Measurements from ENCODE around the gene CYTH4. TPM values are rescaled to one million over a fixed set of nuclear protein-coding genes. Genes with fewer than 3 reads are reported as not detected.
A peak's percentile ranks its signal among the peaks of the same experiment; 100 is the strongest.

CYTH4 gene
- total and polyA plus RNA-seq, 2 of the 13 experiments (the other 11 are each of a cell fraction or from before 2014, with no cell fraction given): not detected

DNA sequence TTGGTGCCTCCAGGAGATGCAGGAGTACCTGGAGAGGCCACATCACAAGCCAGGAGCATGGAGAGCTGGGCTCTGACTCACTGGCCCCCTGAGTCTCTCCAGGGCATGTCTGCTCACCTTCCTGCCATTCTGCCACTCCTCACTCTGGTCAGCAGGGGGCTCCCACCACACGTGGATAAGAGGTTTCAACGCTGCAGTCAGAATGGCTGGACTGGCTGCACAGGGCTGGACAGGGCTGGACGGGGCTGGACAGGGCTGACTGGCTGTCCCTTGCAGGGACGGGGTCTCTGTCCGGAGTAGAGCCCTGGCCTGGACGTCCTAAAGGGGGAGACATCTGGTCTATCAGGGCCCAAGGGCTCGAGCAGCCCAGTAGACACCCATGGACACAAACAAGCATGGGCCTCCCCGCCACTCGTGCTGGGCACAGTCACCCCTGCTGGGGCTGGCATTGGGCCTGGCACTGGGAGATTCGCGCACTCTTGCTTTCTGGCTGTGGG lies 34.6 kb downstream of the CYTH4 start (continued):
- TF ChIP-seq SNAPC4 (CRISPR knock-in tag; IDR thresholded peaks at IDR 0.05) (no peak), ZNF552 (CRISPR knock-in tag; IDR thresholded peaks at IDR 0.05; ENCODE audit: borderline replicate concordance) (0 out of 2 replicates have a peak, but pooled peaks have one; percentile 32), FOXK1 (CRISPR knock-in tag; IDR thresholded peaks at IDR 0.05; ENCODE audit: borderline replicate concordance, low read depth) (no peak), NFATC3 (CRISPR knock-in tag; IDR thresholded peaks at IDR 0.05) (no peak), NR2C2 (CRISPR knock-in tag; IDR thresholded peaks at IDR 0.05; ENCODE audit: borderline replicate concordance) (no peak), JUNB (CRISPR knock-in tag; IDR thresholded peaks at IDR 0.05; ENCODE audit: borderline replicate concordance) (no peak), SETDB1 (CRISPR knock-in tag; IDR thresholded peaks at IDR 0.05; ENCODE audit: borderline replicate concordance) (no peak), TMF1 (CRISPR knock-in tag; IDR thresholded peaks at IDR 0.05; ENCODE audit: low read depth) (no peak)
- TF ChIP-seq, protein P1, sequence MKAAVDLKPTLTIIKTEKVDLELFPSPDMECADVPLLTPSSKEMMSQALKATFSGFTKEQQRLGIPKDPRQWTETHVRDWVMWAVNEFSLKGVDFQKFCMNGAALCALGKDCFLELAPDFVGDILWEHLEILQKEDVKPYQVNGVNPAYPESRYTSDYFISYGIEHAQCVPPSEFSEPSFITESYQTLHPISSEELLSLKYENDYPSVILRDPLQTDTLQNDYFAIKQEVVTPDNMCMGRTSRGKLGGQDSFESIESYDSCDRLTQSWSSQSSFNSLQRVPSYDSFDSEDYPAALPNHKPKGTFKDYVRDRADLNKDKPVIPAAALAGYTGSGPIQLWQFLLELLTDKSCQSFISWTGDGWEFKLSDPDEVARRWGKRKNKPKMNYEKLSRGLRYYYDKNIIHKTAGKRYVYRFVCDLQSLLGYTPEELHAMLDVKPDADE (CRISPR knock-in tag; IDR thresholded peaks at IDR 0.05): no peak
- TF ChIP-seq, protein P2, sequence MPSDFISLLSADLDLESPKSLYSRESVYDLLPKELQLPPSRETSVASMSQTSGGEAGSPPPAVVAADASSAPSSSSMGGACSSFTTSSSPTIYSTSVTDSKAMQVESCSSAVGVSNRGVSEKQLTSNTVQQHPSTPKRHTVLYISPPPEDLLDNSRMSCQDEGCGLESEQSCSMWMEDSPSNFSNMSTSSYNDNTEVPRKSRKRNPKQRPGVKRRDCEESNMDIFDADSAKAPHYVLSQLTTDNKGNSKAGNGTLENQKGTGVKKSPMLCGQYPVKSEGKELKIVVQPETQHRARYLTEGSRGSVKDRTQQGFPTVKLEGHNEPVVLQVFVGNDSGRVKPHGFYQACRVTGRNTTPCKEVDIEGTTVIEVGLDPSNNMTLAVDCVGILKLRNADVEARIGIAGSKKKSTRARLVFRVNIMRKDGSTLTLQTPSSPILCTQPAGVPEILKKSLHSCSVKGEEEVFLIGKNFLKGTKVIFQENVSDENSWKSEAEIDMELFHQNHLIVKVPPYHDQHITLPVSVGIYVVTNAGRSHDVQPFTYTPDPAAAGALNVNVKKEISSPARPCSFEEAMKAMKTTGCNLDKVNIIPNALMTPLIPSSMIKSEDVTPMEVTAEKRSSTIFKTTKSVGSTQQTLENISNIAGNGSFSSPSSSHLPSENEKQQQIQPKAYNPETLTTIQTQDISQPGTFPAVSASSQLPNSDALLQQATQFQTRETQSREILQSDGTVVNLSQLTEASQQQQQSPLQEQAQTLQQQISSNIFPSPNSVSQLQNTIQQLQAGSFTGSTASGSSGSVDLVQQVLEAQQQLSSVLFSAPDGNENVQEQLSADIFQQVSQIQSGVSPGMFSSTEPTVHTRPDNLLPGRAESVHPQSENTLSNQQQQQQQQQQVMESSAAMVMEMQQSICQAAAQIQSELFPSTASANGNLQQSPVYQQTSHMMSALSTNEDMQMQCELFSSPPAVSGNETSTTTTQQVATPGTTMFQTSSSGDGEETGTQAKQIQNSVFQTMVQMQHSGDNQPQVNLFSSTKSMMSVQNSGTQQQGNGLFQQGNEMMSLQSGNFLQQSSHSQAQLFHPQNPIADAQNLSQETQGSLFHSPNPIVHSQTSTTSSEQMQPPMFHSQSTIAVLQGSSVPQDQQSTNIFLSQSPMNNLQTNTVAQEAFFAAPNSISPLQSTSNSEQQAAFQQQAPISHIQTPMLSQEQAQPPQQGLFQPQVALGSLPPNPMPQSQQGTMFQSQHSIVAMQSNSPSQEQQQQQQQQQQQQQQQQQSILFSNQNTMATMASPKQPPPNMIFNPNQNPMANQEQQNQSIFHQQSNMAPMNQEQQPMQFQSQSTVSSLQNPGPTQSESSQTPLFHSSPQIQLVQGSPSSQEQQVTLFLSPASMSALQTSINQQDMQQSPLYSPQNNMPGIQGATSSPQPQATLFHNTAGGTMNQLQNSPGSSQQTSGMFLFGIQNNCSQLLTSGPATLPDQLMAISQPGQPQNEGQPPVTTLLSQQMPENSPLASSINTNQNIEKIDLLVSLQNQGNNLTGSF (CRISPR knock-in tag; IDR thresholded peaks at IDR 0.05): no peak
- TF ChIP-seq, protein P3, sequence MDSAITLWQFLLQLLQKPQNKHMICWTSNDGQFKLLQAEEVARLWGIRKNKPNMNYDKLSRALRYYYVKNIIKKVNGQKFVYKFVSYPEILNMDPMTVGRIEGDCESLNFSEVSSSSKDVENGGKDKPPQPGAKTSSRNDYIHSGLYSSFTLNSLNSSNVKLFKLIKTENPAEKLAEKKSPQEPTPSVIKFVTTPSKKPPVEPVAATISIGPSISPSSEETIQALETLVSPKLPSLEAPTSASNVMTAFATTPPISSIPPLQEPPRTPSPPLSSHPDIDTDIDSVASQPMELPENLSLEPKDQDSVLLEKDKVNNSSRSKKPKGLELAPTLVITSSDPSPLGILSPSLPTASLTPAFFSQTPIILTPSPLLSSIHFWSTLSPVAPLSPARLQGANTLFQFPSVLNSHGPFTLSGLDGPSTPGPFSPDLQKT (CRISPR knock-in tag; IDR thresholded peaks at IDR 0.05; ENCODE audit: borderline replicate concordance): no peak
